HK-2 (cell line): Measurements from ENCODE around the gene ELMO2.

Experiments used
- DNase-seq: peaks from one replicate; pipeline ENCODE4 v3.0.0-alpha.2; 2018; ENCODE audit not compliant: unreplicated experiment

The ELMO2 gene

DNA sequence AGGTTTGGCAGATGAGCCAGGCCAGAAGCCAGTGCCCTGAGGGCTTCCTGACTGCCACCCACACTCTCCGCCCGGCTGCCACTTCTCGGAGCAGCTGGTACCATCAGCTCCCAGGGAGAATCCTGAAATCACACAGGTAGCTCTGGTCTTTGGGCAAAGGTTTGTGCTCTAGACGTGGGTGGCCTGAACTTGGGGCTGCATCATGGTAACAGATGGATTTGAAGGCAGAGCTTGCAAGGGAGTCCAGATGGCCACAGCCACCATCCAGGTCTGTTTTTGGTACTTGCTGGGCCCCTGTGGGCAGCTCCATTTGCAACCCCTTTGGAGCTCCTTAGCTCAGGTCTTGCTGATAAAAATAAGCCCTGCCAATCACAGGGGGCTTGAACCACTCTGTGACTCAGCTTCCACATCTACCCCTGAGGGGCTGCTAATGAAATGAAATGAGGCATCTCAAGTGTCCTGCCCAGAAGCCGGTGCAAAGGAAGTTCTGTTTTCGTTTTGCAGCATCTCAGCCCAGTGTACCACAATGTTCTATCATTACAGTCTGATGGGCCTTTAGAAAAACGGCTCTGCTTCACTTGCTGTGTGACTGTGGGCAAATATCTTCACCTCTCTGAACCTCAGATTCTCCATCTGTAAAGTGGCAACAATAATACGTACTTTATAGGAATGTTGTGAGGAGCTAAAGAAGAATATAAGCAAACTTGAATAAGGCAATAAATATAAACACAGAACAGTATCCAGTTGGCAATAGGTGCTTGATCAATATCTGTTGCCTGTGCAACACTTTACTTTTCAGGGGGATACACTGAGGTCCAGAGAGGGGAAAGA lies 73.0 kb downstream of the ELMO2 start:
- no peak for DNase-seq

DNA sequence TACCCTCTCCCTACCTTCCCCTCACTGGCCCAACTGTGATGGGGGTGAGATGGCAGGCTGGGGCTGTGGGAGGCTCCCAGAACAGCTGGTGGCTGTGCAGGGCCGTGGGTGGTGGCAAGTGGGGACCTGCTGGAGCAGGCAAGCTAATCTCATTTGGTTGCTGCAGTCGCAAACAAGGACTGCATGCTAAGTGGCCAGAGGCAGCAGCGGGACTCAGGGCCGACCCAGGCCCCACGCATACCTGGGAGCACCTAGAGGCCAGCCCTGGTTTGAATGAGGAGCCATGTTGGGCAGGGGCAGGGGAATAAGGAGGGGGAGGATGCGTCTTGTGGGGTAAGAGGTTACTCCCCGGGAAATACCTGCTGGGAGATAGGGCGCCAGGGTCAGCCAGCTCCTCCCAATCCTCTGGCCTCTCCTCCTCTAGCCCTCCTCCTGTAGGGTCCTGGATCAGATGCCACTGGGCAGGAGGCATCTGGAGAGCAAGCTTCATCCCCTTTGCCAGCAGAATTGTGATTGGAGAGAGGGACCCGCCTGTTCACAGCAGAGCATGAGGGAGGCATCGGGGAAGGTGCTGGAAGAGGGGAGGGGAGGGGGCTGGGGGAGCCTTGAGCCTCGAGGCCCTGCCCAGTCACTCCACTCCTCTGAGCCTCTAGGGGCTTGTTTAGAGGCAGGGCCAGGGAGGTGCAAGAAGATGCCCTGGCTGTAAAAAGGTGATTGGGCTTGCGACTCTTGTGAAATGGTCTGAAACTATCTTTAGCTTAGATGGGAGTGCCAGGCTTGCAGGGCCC lies 73.8 kb downstream of the ELMO2 start:
- no peak for DNase-seq

DNA sequence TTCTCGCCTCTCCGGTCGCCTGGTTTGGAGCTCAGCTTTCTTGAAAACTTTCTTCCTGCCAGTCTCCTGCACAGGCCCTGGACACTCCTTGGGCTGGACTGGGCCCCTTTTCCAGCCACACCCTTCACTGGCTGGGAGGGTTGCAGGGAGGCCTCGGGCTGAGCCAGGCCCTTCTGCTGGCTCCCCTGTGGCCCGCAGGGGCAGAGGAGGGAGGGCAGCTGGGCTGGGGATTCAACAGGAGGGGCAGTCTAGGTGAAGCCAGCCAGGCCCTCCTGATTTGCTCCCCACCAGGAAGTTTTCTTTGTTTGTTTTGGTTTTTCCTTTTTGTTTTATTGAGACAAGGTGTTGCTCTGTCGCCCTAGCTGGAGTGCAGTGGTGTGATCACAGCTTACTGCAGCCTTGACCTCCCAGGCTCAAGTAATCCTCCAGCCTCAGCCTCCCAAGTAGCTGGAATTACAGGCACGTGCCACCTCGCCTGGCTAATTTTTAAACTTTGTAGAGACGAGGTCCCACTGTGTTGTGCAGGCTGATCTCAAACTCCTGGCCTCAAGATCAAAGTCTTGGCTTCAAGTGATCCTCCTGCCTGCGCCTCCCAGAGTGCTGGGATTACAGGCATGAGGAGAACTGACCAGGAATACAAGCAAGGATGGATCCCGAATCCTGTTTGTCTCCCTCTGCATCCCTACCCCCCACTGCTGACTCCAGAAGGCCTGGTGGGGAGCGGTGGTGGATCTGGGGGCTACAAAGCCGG lies 74.6 kb downstream of the ELMO2 start:
- no peak for DNase-seq

DNA sequence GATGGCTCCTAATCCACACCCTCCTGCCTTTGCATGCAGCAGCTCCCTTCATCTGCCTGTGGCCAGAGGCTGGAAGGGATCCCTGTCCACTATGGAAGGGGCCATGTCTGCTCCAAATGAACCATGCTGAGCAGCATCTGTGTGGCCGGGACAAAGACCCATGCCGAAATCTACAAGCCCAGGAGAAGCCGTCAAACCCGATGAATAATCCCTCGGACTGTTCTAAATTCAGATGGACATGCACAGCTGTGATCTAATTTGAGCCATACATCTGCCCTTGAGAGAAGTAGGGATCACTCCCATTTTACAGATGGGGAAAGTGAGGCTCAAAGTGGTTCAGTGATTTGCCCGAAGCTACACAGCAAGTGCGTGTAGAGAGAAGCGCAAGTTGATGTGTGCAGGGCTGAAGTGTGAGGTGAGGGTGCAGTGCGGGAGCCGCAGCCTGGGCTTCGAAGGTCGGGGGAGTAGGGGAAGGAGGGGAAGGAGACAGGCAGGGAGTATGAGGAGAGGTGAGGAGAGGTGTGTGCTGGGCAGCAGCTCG lies 75.5 kb downstream of the ELMO2 start:
- no peak for DNase-seq

DNA sequence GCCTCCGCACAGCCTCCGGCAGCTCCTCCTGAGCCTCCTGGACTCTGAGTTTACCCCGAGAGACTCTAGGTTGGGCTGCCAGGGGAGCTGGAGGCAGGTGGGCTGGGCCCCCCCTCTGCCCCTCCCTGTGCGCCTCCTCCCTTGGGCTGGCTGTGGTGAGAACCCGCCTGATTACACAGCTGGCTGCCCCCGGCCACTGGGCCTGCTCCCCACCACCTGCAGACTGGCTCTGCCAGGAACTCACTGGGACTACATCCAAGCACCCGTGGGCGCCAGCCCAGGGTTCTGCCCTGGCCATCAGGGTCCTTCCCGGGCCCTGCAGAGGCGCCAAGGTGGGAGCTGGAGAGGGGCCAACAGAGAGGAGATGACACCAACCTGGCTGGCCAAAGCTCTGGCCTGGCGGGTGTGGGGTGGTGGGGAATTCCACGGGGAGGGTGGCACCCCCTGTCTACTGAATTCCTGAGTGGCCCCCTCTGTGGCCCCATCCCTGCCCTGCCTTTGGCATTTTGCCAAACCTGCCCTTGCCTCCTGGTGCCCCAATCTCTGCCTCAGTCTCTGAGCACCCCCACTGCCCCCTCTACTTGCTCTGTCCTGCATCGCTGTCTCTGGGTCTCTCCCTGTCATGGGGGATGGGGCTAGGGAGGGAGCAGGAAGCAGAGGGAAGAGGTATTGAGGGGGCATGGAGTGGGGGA lies 76.2 kb downstream of the ELMO2 start:
- DNase-seq: no peak

DNA sequence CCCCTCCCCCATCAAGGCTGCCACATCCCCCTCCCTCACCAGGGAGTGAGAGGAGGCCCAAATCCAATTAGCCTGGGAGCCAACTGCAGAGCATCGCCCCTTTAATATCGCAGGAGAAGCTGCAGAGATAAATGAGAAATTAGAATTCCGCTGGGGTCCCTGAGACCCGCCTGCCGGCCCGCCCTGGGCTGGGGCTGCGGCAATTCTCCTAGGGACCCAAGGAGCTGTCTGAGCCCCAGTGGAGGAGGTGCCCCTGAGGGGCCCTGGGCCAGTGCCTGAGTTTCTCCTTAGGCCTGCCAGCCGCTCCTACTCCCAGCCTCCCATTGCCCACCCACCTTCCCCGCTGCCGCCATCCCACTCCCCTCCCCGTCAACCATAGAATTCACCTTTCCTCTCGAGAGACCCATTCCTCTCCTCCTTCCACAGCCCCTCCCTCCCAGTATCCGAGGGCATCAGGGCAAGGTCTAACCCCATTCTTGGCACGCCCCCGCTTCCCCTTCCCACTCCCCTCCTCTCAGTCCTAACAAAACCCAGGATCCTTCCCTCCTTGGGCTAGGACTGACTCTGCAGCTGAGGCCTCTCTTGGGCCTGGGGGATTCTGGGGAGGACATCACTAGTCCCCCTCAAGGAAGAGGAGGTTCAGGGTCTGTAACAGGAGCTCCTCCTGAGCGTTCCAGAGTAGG lies 78.1 kb downstream of the ELMO2 start:
- no peak for DNase-seq

DNA sequence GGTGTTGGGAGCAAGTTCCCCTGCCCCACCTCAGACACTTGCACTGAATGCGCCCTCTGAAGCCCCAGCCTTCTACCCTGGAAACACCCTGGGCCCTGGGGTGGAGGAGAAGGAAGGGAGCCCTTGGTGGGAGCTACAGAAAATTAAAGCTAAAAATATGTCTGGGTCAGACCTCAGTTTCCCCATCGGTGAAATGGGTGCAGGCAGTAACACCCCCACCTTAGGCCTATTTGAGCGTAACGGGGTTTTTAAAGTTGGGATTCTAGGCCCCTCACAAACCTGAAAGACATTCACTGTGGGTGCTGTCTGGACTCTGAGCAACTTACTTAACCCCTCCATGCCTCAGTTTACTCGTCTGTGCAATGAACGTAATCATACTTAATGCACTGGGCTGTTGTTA lies 78.9 kb downstream of the ELMO2 start:
- DNase-seq: no peak

DNA sequence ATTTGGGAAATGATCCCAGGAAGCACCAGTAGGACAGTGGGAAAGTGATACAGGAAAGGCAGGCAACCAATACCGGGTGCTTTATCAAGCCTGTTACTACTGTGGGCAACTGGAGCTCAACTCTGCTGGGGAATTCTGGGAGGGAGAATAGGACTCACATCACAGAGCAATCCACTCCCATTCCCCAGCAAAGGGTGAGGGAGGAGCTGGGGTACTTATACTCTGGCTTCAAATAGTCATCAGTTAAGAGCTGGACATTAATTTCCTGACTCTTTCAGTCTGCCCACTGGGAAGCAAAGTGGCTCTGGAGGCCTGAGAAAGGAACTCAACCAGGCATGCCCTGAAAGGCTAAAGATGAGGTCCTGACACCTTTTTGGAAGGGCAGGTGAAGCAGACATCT lies 80.6 kb downstream of the ELMO2 start:
- no peak for DNase-seq

DNA sequence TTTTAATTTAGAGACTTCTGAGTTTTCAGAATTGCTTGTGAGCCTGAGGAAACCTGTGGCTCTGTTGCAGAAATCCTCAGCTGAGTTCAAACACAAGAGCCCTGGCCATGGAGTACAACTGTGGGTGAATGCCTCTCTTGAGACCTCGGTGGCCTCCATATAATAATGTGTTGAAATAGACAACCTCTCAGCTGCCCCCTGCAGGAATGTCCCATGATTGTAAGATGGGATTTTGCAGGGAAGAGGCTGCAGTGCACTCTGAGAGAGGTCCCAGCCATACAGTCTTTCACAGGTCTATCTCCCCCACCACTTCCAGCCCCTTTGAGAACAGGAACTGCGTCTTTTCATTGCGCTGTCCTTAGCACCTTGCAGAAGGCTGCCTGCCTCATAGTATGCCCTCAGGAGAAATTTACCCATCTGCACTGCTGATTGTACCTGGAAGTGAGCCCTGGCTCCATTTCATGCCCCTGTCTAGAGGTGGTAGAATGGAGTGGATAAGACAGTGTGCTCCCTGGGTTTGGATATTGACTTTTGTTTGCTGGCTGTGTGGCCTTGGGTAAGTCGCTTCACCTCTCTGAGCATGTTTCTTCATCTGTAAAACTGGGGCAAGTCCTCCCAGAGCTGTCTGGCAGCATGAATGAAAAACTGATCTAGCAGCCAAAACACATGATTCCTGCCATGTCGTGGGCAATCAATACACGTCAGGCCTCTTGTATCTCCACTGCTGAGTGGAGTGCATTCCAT lies 81.3 kb downstream of the ELMO2 start:
- DNase-seq: no peak

DNA sequence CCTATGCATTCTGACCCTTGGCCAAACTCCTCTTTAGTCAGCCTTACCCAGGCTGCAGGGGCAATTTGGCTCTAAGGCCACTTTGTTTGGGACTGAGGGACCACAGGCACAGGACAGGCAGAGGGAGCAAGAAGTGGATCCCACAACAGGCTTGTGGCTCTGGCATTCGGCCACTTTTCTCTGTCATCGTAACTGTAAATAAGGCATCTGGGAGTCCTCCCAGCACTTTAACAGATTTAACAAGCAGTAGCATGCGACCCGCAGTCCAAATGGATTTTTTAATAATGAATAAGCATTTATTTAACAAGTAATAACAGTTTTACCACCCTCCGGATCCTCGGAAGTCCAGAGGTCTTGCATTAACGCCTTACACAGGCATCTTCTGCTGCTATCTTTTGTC lies 82.0 kb downstream of the ELMO2 start:
- DNase-seq: no peak

DNA sequence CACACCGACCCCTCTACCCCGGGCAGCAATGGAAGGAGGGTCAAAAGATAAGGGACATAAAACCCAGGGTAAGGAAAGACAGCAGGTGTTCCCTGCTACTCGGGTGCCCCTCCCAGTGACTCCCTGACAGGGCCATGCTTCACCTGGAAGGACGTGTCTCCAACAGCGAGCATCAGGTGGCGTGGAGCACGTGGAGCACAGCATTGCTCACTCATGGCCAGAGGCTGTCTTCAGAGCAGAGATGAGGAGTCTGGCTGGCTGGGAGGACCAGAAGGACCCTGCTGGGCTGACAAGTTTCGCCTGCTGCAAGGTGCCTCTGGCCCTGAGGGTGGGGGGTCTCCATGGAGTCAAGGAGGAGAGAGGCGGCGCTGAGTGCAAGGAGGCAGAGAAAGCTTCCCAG lies 82.9 kb downstream of the ELMO2 start:
- no peak for DNase-seq

DNA sequence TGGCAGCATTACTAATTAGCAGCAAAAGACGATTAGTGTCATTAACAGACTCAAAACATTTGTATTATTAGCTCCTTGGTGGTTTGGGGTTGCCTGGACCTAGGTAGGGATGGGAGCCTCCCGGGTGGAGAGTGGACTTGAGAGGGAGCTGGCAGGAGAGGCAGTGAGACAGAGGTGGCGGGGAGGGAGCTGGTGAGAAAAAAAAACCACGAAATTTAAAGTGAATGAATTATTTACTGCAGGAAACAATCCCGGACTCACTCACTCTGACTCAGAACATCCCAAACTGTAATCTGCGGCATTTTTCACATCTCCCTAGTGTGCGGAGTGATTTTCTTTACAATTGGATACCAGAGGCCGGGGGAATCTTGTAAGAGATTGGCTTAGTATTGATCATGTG lies 83.8 kb downstream of the ELMO2 start:
- DNase-seq: no peak

DNA sequence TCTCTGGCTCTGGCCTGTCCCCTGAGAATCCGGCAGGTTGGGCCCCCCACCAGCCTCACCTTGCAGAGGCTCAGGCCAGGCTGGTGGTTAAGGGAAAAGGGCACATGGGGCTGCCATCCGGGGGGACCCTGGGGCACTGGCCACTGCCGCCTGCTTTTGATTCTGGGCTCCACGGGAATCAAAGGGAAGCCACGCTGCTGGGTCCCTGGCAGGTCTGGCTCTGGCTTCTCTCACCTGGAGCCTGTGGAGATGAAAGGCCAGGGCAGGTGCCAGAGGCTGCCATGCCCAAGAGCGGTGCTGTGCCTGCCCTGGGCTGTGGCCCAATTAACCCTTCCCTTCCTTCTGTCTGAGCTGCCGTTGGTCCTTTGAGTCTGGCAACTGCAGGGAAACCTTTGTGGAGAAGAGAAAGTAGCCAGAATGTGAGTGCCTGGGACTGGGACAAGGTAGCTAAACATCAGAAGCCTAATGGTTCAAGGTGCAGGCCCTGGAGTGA lies 88.7 kb downstream of the ELMO2 start:
- no peak for DNase-seq

DNA sequence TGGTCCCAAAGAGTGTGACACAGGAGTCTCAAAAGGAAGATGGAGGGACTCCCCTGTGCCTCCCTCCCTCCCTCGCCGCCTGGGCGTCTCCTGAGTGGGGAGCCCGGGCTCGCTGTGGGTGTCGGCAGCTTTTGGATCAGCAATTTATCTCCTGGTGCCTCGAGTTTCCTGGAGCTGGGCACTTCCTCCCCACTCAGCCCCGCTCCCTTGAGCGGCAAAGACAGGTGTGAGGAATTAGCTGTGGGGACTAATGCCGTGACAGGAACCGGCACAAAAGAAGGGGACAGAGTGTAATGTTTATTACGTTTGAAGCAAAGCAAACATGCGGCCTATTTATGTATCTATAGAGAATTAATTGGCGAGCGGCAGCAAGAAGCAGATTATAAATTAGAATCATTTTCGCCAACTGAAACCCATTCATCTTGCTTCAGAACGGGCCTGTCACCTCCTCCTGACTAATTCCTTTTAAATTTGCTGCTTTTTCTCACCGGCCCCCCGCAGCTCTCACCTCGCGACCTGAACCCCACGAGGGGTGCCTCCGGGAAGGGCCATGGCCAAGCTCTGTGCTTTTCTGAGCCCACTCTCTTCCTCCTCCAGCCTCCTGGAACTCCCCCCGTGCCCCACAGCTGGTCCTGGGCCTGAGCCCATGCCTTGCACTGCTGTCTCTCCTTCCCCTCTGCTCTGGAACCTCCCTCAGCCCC lies 89.3 kb downstream of the ELMO2 start:
- DNase-seq: no peak
